SK-N-SH treated with all-trans-retinoic acid at 6 μM for 48 hours (cell line): ENCODE measurements around the gene S100A2.

Experiments
- ARNTL ChIP-seq: fragments of 450-650 bp; formaldehyde crosslinking; IDR thresholded peaks from 2 replicates; pipeline ENCODE4 v1.5.0; 2020; ENCODE audit warnings: low read depth, mild to moderate bottlenecking, moderate library complexity, borderline replicate concordance
- BACH2 ChIP-seq: fragments of 250-450 bp; sonication (Bioruptor Pico); IDR thresholded peaks from 2 replicates; pipeline ENCODE4 v1.9.0; 2021; ENCODE audit warnings: mild to moderate bottlenecking, borderline replicate concordance
- CREB5 ChIP-seq: fragments of 250-450 bp; sonication (Bioruptor Pico); IDR thresholded peaks from 2 replicates; pipeline ENCODE4 v1.5.1; 2020; ENCODE audit warnings: low read depth, mild to moderate bottlenecking, moderate library complexity
- CSDC2 ChIP-seq: fragments of 250-450 bp; sonication (Bioruptor Pico); IDR thresholded peaks from 2 replicates; pipeline ENCODE4 v1.5.0; 2020; ENCODE audit warnings: mild to moderate bottlenecking, moderate library complexity
- GLIS3 ChIP-seq: fragments of 250-450 bp; sonication (Bioruptor Pico); IDR thresholded peaks from 2 replicates; pipeline ENCODE4 v1.5.0; 2020; ENCODE audit warnings: mild to moderate bottlenecking, moderate library complexity
- OSR1 ChIP-seq: fragments of 250-450 bp; sonication (Bioruptor Pico); IDR thresholded peaks from 2 replicates; pipeline ENCODE4 v1.8.0; 2022; ENCODE audit warnings: moderate library complexity, mild to moderate bottlenecking, inconsistent platforms
- POU6F1 ChIP-seq: fragments of 250-450 bp; sonication (Bioruptor Pico); IDR thresholded peaks from 2 replicates; pipeline ENCODE4 v1.8.0; 2021; ENCODE audit warnings: low read depth, mild to moderate bottlenecking, moderate library complexity, borderline replicate concordance
- TCF4 ChIP-seq: fragments of 250-450 bp; sonication (Bioruptor Pico); IDR thresholded peaks from 2 replicates; pipeline ENCODE4 v1.8.0; 2021; ENCODE audit warnings: mild to moderate bottlenecking, moderate library complexity, borderline replicate concordance
- ZFP3 ChIP-seq: fragments of 250-450 bp; sonication (Bioruptor Pico); IDR thresholded peaks from 2 replicates; pipeline ENCODE4 v1.5.0; 2020; ENCODE audit warnings: mild to moderate bottlenecking, moderate library complexity
- ZFP30 ChIP-seq: fragments of 450-650 bp; formaldehyde crosslinking; IDR thresholded peaks from 2 replicates; pipeline ENCODE4 v1.5.0; 2022; ENCODE audit warnings: mild to moderate bottlenecking, moderate library complexity
- ZNF8 ChIP-seq: fragments of 450-650 bp; formaldehyde crosslinking; IDR thresholded peaks from 2 replicates; pipeline ENCODE4 v1.5.0; 2020; ENCODE audit warnings: mild to moderate bottlenecking, moderate library complexity
- TF ChIP-seq, protein P1 (sequence below): fragments of 250-450 bp; sonication (Bioruptor Pico); IDR thresholded peaks from 2 replicates; pipeline ENCODE4 v1.5.0; 2020; ENCODE audit warnings: mild to moderate bottlenecking, moderate library complexity

- TF ChIP-seq ARNTL (no peak), POU6F1 (CRISPR knock-in tag) (no peak), ZFP3 (CRISPR knock-in tag) (no peak), CSDC2 (CRISPR knock-in tag) (no peak), OSR1 (CRISPR knock-in tag) (no peak), ZFP30 (CRISPR knock-in tag) (no peak), BACH2 (CRISPR knock-in tag) (no peak), ZNF8 (no peak), TCF4 (CRISPR knock-in tag) (no peak), CREB5 (CRISPR knock-in tag) (no peak), GLIS3 (CRISPR knock-in tag) (no peak)
- TF ChIP-seq, protein P1, sequence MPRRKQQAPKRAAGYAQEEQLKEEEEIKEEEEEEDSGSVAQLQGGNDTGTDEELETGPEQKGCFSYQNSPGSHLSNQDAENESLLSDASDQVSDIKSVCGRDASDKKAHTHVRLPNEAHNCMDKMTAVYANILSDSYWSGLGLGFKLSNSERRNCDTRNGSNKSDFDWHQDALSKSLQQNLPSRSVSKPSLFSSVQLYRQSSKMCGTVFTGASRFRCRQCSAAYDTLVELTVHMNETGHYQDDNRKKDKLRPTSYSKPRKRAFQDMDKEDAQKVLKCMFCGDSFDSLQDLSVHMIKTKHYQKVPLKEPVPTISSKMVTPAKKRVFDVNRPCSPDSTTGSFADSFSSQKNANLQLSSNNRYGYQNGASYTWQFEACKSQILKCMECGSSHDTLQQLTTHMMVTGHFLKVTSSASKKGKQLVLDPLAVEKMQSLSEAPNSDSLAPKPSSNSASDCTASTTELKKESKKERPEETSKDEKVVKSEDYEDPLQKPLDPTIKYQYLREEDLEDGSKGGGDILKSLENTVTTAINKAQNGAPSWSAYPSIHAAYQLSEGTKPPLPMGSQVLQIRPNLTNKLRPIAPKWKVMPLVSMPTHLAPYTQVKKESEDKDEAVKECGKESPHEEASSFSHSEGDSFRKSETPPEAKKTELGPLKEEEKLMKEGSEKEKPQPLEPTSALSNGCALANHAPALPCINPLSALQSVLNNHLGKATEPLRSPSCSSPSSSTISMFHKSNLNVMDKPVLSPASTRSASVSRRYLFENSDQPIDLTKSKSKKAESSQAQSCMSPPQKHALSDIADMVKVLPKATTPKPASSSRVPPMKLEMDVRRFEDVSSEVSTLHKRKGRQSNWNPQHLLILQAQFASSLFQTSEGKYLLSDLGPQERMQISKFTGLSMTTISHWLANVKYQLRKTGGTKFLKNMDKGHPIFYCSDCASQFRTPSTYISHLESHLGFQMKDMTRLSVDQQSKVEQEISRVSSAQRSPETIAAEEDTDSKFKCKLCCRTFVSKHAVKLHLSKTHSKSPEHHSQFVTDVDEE (CRISPR knock-in tag), result no peak
Observed at GRCh38 chr1:153547560-153548551, 17.8 kb downstream of the S100A2 start.
